ENCODE measurements around the gene RRAS2.
A peak's percentile ranks its signal among the peaks of the same experiment; 100 is the strongest.

The RRAS2 gene

DNA sequence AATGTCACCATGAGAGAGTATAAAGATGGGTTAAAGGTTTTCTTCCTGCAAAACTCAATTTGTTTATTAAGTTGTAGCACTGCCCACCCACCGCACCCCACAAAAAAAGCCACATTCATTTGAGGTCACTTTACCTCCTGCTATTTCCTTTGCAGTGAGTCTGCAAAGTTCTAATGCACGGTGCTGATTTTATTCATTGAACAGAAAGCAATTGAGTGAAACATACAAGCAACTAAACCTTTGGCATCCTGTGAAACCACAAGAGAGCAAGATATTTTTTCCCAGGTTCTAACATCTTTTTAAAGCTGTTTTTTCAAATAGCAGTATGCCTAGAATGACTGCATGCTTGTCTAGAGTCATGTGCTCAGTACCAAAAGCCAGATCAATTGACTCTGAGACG is 39.0 kb downstream of the RRAS2 start:
- CTCF ChIA-PET: interaction anchor here (1.0 to 5.1 kb wide), 4 partner anchors 11 to 135 kb away, joined by 3 to 39 read pairs (median 11); no protein-coding TSS in a partner anchor

GRCh38 chr11:14318581-14318981 is 40.4 kb downstream of the RRAS2 start:
- CTCF ChIA-PET: interaction anchor here (1.1 to 5.1 kb wide), 4 partner anchors 10 to 18 kb away, joined by 3 to 39 read pairs (median 6); no protein-coding TSS in a partner anchor
- DNase-seq (ENCODE audit: low read depth, low spot score): no peak
- POLR2A ChIA-PET: no interaction called here
- TF ChIP-seq CTCF (IDR thresholded peaks at IDR 0.05; ENCODE audit: insufficient read depth, low read length, missing control alignments): no peak
- H3K4me3 ChIP-seq (ENCODE audit: low read depth, low read length): no peak overlapping the region

More for the DNA sequence above, 39.0 kb downstream of the RRAS2 start:
- TF ChIP-seq CTCF (IDR thresholded peaks at IDR 0.05; ENCODE audit: insufficient read depth, low read length, missing control alignments): no peak
- no peak for DNase-seq (ENCODE audit: low read depth, low spot score)
- POLR2A ChIA-PET: no interaction called here
- no peak overlapping the region for H3K4me3 ChIP-seq (ENCODE audit: low read depth, low read length)

- TF ChIP-seq CTCF (IDR thresholded peaks at IDR 0.05; ENCODE audit: insufficient read depth, low read length, missing control alignments): no peak
- no peak for DNase-seq (ENCODE audit: low read depth, low spot score)
- ChIA-PET CTCF (interaction anchor here (1.1 to 5.1 kb wide), 3 partner anchors 9 to 17 kb away, joined by 5 to 39 read pairs (median 8); no protein-coding TSS in a partner anchor), POLR2A (no interaction called here)
- H3K4me3 ChIP-seq (ENCODE audit: low read depth, low read length): no peak overlapping the region
Measured at GRCh38 chr11:14317659-14318325, 41.2 kb downstream of the RRAS2 start.

GRCh38 chr11:14315130-14315529 is 43.9 kb downstream of the RRAS2 start:
- CTCF ChIA-PET: interaction anchor here (1.0 to 2.3 kb wide), 6 partner anchors 9 to 140 kb away, joined by 3 to 8 read pairs (median 6); no protein-coding TSS in a partner anchor
- POLR2A ChIA-PET: no interaction called here
- no peak for DNase-seq (ENCODE audit: low read depth, low spot score)
- TF ChIP-seq CTCF (IDR thresholded peaks at IDR 0.05; ENCODE audit: insufficient read depth, low read length, missing control alignments): no peak
- no peak overlapping the region for H3K4me3 ChIP-seq (ENCODE audit: low read depth, low read length)

DNA sequence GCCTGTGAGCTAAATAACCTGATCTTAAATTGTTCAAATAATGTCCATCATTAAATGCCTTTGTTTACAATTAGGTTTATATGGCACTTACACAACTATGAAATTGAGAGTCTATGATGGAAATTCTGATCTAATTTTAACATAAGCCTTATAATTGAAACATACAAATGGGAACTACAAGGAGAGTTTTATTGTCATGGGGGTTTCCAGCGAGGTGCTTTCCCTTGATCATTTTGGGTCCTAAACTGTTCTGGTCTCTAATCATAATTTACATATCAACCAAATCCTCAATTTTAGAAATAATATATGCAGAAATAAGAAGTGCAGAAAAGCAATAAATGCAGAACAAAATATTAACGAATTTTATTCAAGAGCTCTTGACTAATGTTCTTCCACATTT is 44.9 kb downstream of the RRAS2 start:
- DNase-seq (ENCODE audit: low read depth, low spot score): no peak
- POLR2A ChIA-PET: no interaction called here
- no peak for TF ChIP-seq CTCF (IDR thresholded peaks at IDR 0.05; ENCODE audit: insufficient read depth, low read length, missing control alignments)
- CTCF ChIA-PET: interaction anchor here (0.6 to 3.2 kb wide), 6 partner anchors 9 to 980 kb away, joined by 3 to 16 read pairs (median 6); no protein-coding TSS in a partner anchor
- H3K4me3 ChIP-seq (ENCODE audit: low read depth, low read length): no peak overlapping the region

DNA sequence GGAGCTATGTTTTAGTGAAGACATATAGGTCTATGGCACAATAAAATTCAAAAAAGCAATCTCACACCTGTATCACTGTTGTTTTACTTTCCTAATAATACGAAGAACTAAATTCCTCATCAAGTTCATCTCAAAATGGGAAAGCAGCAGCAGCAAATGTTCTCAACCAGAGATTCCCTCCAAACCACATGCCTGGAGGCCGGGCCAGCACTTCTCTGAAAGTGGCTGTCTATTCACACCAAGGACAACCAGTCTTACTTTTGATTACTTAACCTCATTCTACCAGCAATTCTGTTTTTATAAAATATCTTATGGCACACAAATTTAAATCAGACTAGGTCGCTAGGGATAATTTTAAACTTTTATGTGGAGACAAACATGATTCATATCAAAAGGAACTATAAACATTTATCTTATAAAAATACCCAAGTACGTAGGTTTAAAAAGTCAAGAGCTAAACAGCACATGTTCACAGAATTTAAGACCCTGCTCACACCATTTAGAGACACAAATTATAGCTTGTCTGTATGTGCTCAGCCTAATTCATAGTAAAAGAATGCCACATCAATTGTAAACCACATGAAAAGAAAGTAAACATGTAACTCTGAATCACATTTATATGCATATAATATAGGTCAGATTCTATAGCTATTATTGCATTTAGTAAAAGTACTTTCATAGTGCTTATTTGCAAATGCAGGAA is 46.1 kb downstream of the RRAS2 start:
- ChIA-PET CTCF (interaction anchor here (1.4 to 3.2 kb wide), 4 partner anchors 10 to 143 kb away, joined by 3 to 16 read pairs (median 10); no protein-coding TSS in a partner anchor), POLR2A (no interaction called here)
- peak; percentile 66 for DNase-seq (ENCODE audit: low read depth, low spot score)
- TF ChIP-seq CTCF (IDR thresholded peaks at IDR 0.05; ENCODE audit: insufficient read depth, low read length, missing control alignments): no peak
- H3K4me3 ChIP-seq (ENCODE audit: low read depth, low read length): no peak overlapping the region
